HEK293 (cell line): ENCODE measurements around the gene FOXC2.

Experiments
- GLI4 ChIP-seq: fragments of 450-650 bp; formaldehyde crosslinking; IDR thresholded peaks from 2 replicates; pipeline ENCODE4 v1.5.1; 2016; ENCODE audit warnings: missing biosample characterization, missing genetic modification characterization
- GLIS1 ChIP-seq: fragments of 450-650 bp; formaldehyde crosslinking; IDR thresholded peaks from 2 replicates; pipeline ENCODE4 v1.5.1; 2016; ENCODE audit warnings: missing biosample characterization, missing genetic modification characterization
- REPIN1 ChIP-seq: fragments of 450-650 bp; formaldehyde crosslinking; IDR thresholded peaks from 2 replicates; pipeline ENCODE4 v1.5.1; 2017; ENCODE audit warnings: missing biosample characterization, missing genetic modification characterization, low read depth
- YY2 ChIP-seq: fragments of 450-650 bp; formaldehyde crosslinking; IDR thresholded peaks from 2 replicates; pipeline ENCODE4 v1.5.1; 2016; ENCODE audit warnings: missing biosample characterization, missing genetic modification characterization
- ZBTB20 ChIP-seq: fragments of 450-650 bp; formaldehyde crosslinking; IDR thresholded peaks from 2 replicates; pipeline ENCODE4 v1.5.1; 2016; ENCODE audit warnings: missing biosample characterization, missing genetic modification characterization
- ZFP3 ChIP-seq: fragments of 450-650 bp; formaldehyde crosslinking; IDR thresholded peaks from 2 replicates; pipeline ENCODE4 v1.5.1; 2016; ENCODE audit warnings: low read depth, missing biosample characterization, missing genetic modification characterization
- ZFP37 ChIP-seq: fragments of 450-650 bp; formaldehyde crosslinking; IDR thresholded peaks from 2 replicates; pipeline ENCODE4 v1.5.1; 2016; ENCODE audit warnings: missing biosample characterization, missing genetic modification characterization
- ZNF112 ChIP-seq: fragments of 450-650 bp; formaldehyde crosslinking; IDR thresholded peaks from 2 replicates; pipeline ENCODE4 v1.5.0; 2017; ENCODE audit warnings: missing biosample characterization, missing genetic modification characterization
- ZNF132 ChIP-seq: fragments of 450-650 bp; formaldehyde crosslinking; IDR thresholded peaks from 2 replicates; pipeline ENCODE4 v1.5.1; 2017; ENCODE audit warnings: missing biosample characterization, missing genetic modification characterization, borderline replicate concordance
- ZNF138 ChIP-seq: fragments of 450-650 bp; formaldehyde crosslinking; IDR thresholded peaks from 2 replicates; pipeline ENCODE4 v1.5.1; 2016; ENCODE audit warnings: missing biosample characterization, missing genetic modification characterization, borderline replicate concordance
- ZNF19 ChIP-seq: fragments of 450-650 bp; formaldehyde crosslinking; IDR thresholded peaks from 2 replicates; pipeline ENCODE4; 2016; ENCODE audit warnings: missing biosample characterization, missing genetic modification characterization, low read depth
- ZNF239 ChIP-seq: fragments of 450-650 bp; formaldehyde crosslinking; IDR thresholded peaks from 2 replicates; pipeline ENCODE4 v1.5.1; 2016; ENCODE audit warnings: missing biosample characterization, missing genetic modification characterization
- ZNF280C ChIP-seq: fragments of 450-650 bp; formaldehyde crosslinking; IDR thresholded peaks from 2 replicates; pipeline ENCODE4 v1.5.1; 2016; ENCODE audit warnings: missing biosample characterization, missing genetic modification characterization
- ZNF292 ChIP-seq: fragments of 450-650 bp; formaldehyde crosslinking; IDR thresholded peaks from 2 replicates; pipeline ENCODE4 v1.5.1; 2016; ENCODE audit warnings: low read depth, missing biosample characterization, missing genetic modification characterization, borderline replicate concordance
- ZNF423 ChIP-seq: fragments of 450-650 bp; formaldehyde crosslinking; IDR thresholded peaks from 2 replicates; pipeline ENCODE4 v1.5.1; 2016; ENCODE audit warnings: missing biosample characterization, missing genetic modification characterization
- ZNF521 ChIP-seq: fragments of 450-650 bp; formaldehyde crosslinking; IDR thresholded peaks from 2 replicates; pipeline ENCODE4 v1.5.1; 2017; ENCODE audit warnings: missing biosample characterization, mild to moderate bottlenecking, missing genetic modification characterization
- ZNF529 ChIP-seq: fragments of 450-650 bp; formaldehyde crosslinking; IDR thresholded peaks from 2 replicates; pipeline ENCODE4 v1.5.1; 2017; ENCODE audit warnings: missing genetic modification characterization, missing biosample characterization; ENCODE audit not compliant: insufficient replicate concordance
- ZNF544 ChIP-seq: fragments of 450-650 bp; formaldehyde crosslinking; IDR thresholded peaks from 2 replicates; pipeline ENCODE4 v1.5.0; 2017; ENCODE audit warnings: missing biosample characterization, missing genetic modification characterization
- ZNF558 ChIP-seq: fragments of 450-650 bp; formaldehyde crosslinking; IDR thresholded peaks from 2 replicates; pipeline ENCODE4 v1.5.1; 2016; ENCODE audit warnings: missing biosample characterization, missing genetic modification characterization
- ZNF580 ChIP-seq: fragments of 450-650 bp; formaldehyde crosslinking; IDR thresholded peaks from 2 replicates; pipeline ENCODE4 v1.5.1; 2016; ENCODE audit warnings: missing biosample characterization, missing genetic modification characterization
- ZNF654 ChIP-seq: fragments of 450-650 bp; formaldehyde crosslinking; IDR thresholded peaks from 2 replicates; pipeline ENCODE4 v1.5.1; 2016; ENCODE audit warnings: low read depth, missing biosample characterization, missing genetic modification characterization
- ZNF658 ChIP-seq: fragments of 450-650 bp; formaldehyde crosslinking; IDR thresholded peaks from 2 replicates; pipeline ENCODE4; 2016; ENCODE audit warnings: missing biosample characterization, missing genetic modification characterization
- ZNF704 ChIP-seq: fragments of 450-650 bp; formaldehyde crosslinking; IDR thresholded peaks from 2 replicates; pipeline ENCODE4 v1.5.1; 2016; ENCODE audit warnings: missing biosample characterization, missing genetic modification characterization
- ZNF707 ChIP-seq: fragments of 450-650 bp; formaldehyde crosslinking; IDR thresholded peaks from 2 replicates; pipeline ENCODE4 v1.5.1; 2016; ENCODE audit warnings: missing biosample characterization, missing genetic modification characterization
- ZNF76 ChIP-seq: fragments of 450-650 bp; formaldehyde crosslinking; IDR thresholded peaks from 2 replicates; pipeline ENCODE4; 2016; ENCODE audit warnings: low read depth, missing biosample characterization, missing genetic modification characterization, borderline replicate concordance
- ZNF768 ChIP-seq: fragments of 450-650 bp; formaldehyde crosslinking; IDR thresholded peaks from 2 replicates; pipeline ENCODE4 v1.5.1; 2018; ENCODE audit warnings: missing biosample characterization, mild to moderate bottlenecking, missing genetic modification characterization
- ZNF792 ChIP-seq: fragments of 450-650 bp; formaldehyde crosslinking; IDR thresholded peaks from 2 replicates; pipeline ENCODE4 v1.5.1; 2016; ENCODE audit warnings: missing biosample characterization, missing genetic modification characterization
- ZNF830 ChIP-seq: fragments of 450-650 bp; IDR thresholded peaks from 2 replicates; pipeline ENCODE4 v1.5.0; 2018; ENCODE audit warnings: missing biosample characterization, missing genetic modification characterization, low read depth, mild to moderate bottlenecking, moderate library complexity
- ZNF837 ChIP-seq: fragments of 450-650 bp; formaldehyde crosslinking; IDR thresholded peaks from 2 replicates; pipeline ENCODE4 v1.5.1; 2016; ENCODE audit warnings: missing biosample characterization, missing genetic modification characterization
- ZSCAN18 ChIP-seq: fragments of 450-650 bp; formaldehyde crosslinking; IDR thresholded peaks from 2 replicates; pipeline ENCODE4 v1.5.1; 2016; ENCODE audit warnings: missing biosample characterization, missing genetic modification characterization
- ZXDB ChIP-seq: fragments of 450-650 bp; formaldehyde crosslinking; IDR thresholded peaks from 2 replicates; pipeline ENCODE4 v1.5.1; 2016; ENCODE audit warnings: missing biosample characterization, missing genetic modification characterization
- TF ChIP-seq, protein P1 (sequence below): fragments of 450-650 bp; formaldehyde crosslinking; IDR thresholded peaks from 2 replicates; pipeline ENCODE4 v1.5.1; 2017; ENCODE audit warnings: missing biosample characterization, mild to moderate bottlenecking, missing genetic modification characterization, moderate library complexity
- TF ChIP-seq, protein P2 (sequence below): fragments of 450-650 bp; formaldehyde crosslinking; IDR thresholded peaks from 2 replicates; pipeline ENCODE4 v1.5.1; 2016; ENCODE audit warnings: missing biosample characterization, missing genetic modification characterization

FOXC2 gene

GRCh38 chr16:86575754-86576557 lies 9.3 kb downstream of the FOXC2 start (continued):
- TF ChIP-seq ZNF280C (tag by site-specific recombination), result no peak
- TF ChIP-seq ZBTB20 (tag by site-specific recombination), result peak; percentile 90
- TF ChIP-seq ZNF704 (tag by site-specific recombination), result no peak
- no peak for TF ChIP-seq ZNF707 (tag by site-specific recombination)
- TF ChIP-seq ZFP37 (tag by site-specific recombination), result no peak
- TF ChIP-seq REPIN1 (tag by site-specific recombination), result no peak
- TF ChIP-seq ZNF239 (tag by site-specific recombination), result no peak
- TF ChIP-seq ZNF792 (tag by site-specific recombination), result no peak
- no peak for TF ChIP-seq ZNF544 (tag by site-specific recombination)
- no peak for TF ChIP-seq ZNF837 (tag by site-specific recombination)
- no peak for TF ChIP-seq GLI4 (tag by site-specific recombination)
- TF ChIP-seq ZNF580 (tag by site-specific recombination), result peak; percentile 57; the same call in 1 of the 2 replicates
- no peak; the same call in none of the 2 replicates for TF ChIP-seq ZXDB
- TF ChIP-seq ZNF292 (tag by site-specific recombination), result no peak
- TF ChIP-seq ZNF830 (tag by site-specific recombination), result no peak
- TF ChIP-seq ZNF658 (tag by site-specific recombination), result no peak
- no peak for TF ChIP-seq ZNF112 (tag by site-specific recombination)
- TF ChIP-seq, protein P1, sequence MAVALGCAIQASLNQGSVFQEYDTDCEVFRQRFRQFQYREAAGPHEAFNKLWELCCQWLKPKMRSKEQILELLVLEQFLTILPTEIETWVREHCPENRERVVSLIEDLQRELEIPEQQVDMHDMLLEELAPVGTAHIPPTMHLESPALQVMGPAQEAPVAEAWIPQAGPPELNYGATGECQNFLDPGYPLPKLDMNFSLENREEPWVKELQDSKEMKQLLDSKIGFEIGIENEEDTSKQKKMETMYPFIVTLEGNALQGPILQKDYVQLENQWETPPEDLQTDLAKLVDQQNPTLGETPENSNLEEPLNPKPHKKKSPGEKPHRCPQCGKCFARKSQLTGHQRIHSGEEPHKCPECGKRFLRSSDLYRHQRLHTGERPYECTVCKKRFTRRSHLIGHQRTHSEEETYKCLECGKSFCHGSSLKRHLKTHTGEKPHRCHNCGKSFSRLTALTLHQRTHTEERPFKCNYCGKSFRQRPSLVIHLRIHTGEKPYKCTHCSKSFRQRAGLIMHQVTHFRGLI (tag by site-specific recombination), result no peak; the same call in 1 of the 2 replicates
- TF ChIP-seq ZNF76 (tag by site-specific recombination), result no peak
- TF ChIP-seq ZNF529 (tag by site-specific recombination), result no peak
- peak; percentile 77 for TF ChIP-seq GLIS1 (tag by site-specific recombination)
- no peak for TF ChIP-seq ZNF654
- no peak for TF ChIP-seq ZNF138 (tag by site-specific recombination)
- TF ChIP-seq ZSCAN18 (tag by site-specific recombination), result no peak
- TF ChIP-seq ZNF558, result no peak
- TF ChIP-seq ZNF19 (tag by site-specific recombination), result no peak
- TF ChIP-seq ZNF423 (tag by site-specific recombination), result peak; percentile 74
- TF ChIP-seq, protein P2, sequence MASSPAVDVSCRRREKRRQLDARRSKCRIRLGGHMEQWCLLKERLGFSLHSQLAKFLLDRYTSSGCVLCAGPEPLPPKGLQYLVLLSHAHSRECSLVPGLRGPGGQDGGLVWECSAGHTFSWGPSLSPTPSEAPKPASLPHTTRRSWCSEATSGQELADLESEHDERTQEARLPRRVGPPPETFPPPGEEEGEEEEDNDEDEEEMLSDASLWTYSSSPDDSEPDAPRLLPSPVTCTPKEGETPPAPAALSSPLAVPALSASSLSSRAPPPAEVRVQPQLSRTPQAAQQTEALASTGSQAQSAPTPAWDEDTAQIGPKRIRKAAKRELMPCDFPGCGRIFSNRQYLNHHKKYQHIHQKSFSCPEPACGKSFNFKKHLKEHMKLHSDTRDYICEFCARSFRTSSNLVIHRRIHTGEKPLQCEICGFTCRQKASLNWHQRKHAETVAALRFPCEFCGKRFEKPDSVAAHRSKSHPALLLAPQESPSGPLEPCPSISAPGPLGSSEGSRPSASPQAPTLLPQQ (tag by site-specific recombination), result 0 out of 2 replicates have a peak, but pooled peaks have one; percentile 41
- no peak for TF ChIP-seq ZNF521 (tag by site-specific recombination)
- TF ChIP-seq ZFP3 (tag by site-specific recombination), result no peak
- no peak for TF ChIP-seq ZNF132 (tag by site-specific recombination)
- no peak for TF ChIP-seq YY2 (tag by site-specific recombination)
- TF ChIP-seq ZNF768 (tag by site-specific recombination), result no peak
